ENCODE data around the gene EEF1G. TPM values are rescaled to one million over a fixed set of nuclear protein-coding genes. Genes with fewer than 3 reads are reported as not detected.

The EEF1G gene
- total RNA-seq, 2 experiments from 2014 or later = 1,956 to 1,989 TPM

DNA sequence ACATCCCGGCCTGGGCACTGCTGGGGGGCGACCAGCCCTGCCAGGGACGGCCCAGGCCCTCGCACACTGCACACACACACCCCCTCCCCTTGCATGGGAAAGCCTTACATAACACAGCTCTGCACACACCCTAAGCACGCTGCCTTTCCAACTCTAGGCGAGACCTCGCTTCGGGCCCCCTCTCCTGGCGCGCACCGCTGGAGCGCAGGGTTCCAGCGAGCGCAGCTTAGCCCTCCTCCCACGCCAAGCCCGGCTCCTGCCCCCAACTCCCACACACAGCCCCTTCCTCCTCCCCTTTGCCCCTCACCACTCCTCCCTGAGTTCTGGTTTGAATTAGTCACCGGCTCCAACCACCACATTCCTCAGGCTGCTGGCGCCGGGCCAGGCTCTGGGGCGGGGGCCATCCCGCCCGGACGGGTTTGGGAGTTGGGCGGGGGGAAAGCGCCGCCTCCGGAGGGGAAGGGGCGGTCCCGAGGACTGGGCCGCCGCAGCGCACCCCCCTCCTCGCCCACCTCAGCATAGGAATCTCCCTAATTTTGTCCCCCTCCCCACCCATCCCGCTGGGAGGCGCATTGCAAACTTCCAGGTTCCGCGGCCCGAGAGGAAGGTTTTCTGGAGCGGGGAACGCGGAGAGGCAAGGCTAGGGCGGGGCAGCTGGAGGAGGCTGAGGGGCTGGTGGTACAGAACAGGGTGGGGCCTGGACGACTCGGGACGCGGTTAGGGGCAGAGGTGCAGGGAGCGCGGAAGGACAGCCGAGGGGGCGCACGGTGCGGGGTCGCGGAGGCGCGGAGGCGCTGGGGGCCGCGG, 28.1 kb downstream of the EEF1G start:
- POLR2A ChIA-PET = interaction anchor here (0.6 to 9.6 kb wide), 8 partner anchors 10 to 295 kb away, joined by 3 to 188 read pairs (median 6); partner anchors contain the start of genes EEF1G and HNRNPUL2
- no peaks in the 10 kb centered on the region for H3K36me3 Mint-ChIP-seq
- H3K27me3 Mint-ChIP-seq = no peaks in the 10 kb centered on the region
- CTCF ChIA-PET = interaction anchor here (5.9 to 14.6 kb wide), 3 partner anchors 13 to 151 kb away, joined by 48 to 272 read pairs (median 172); no protein-coding TSS in a partner anchor
- peak overlapping the region; percentile 93 for H3K4me3 Mint-ChIP-seq
- peak overlapping the region; percentile 83 for H3K27ac Mint-ChIP-seq
- peaks cover 64% of the 10 kb centered on the region for H3K4me1 Mint-ChIP-seq (ENCODE audit: low read depth)
- intact Hi-C loops (cut with micrococcal nuclease) = loop anchor here (1.0 kb wide), 1 partner anchor 10 kb away; no protein-coding TSS in a partner anchor
- no peaks in the 10 kb centered on the region for H3K9me3 Mint-ChIP-seq
- DNase-seq = peak; percentile 79

DNA sequence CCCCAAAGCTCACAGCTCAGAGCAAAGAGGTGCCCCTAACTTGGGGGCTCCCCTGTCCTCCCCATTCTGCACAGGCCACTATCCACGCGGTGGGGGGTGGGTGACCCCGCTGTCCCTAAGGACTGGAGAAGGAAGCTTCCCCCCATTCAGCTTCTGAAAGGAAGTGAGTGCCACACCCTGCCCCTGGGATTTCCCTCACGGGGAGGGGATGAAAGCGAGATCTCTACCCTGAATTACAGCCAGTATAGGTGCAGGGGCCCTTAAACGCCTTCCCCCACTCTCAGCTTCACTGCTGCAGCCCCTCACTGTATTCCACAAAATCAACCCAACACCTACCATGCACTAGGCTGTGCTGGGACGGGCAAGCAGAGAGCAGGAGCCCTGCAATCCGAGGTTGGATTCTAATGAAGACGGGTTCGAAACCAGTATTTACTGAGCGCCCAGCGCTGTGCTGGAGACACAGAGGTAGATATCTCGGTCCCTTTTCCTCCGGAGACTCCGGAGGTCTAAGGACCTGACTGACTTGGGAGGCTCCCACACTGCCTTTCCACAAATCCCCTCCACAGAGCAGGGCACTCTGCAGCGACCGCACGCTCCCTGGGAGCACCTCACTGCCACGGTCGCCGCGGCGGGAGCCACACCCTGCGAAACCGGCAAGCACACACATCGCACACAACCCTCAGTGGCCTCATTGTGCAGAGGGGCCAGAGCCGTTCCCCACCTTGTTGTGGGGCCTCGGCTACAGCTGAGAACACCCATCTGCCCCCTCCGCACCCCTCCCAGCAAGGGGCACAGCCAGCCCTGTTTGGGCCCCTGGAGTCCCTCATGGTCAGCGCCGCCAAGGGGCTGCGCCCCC, 28.9 kb downstream of the EEF1G start:
- H3K27ac Mint-ChIP-seq = peak overlapping the region; percentile 83
- H3K27me3 Mint-ChIP-seq = no peaks in the 10 kb centered on the region
- peak overlapping the region; percentile 93 for H3K4me3 Mint-ChIP-seq
- POLR2A ChIA-PET = interaction anchor here (0.6 to 9.6 kb wide), 12 partner anchors 10 to 296 kb away, joined by 3 to 188 read pairs (median 4); partner anchors contain the start of genes C11orf98, CSKMT, EEF1G and HNRNPUL2
- intact Hi-C loops (cut with micrococcal nuclease) = loop anchor here (5.0 kb wide), 1 partner anchor 48 kb away; no protein-coding TSS in a partner anchor
- peak; percentile 52 for DNase-seq
- CTCF ChIA-PET = interaction anchor here (0.6 to 14.6 kb wide), 9 partner anchors 8 to 155 kb away, joined by 3 to 272 read pairs (median 21); partner anchors contain the start of genes EEF1G and TUT1
- no peaks in the 10 kb centered on the region for H3K9me3 Mint-ChIP-seq
- peaks cover 66% of the 10 kb centered on the region for H3K4me1 Mint-ChIP-seq (ENCODE audit: low read depth)
- no peaks in the 10 kb centered on the region for H3K36me3 Mint-ChIP-seq

- peak overlapping the region; percentile 93 for H3K4me3 Mint-ChIP-seq
- CTCF ChIA-PET = interaction anchor here (0.8 to 14.6 kb wide), 25 partner anchors 9 to 204 kb away, joined by 3 to 272 read pairs (median 6); partner anchors contain the start of genes EEF1G, LRRN4CL and TUT1
- peak; percentile 25 for DNase-seq
- H3K27ac Mint-ChIP-seq = peak overlapping the region; percentile 83
- H3K9me3 Mint-ChIP-seq = no peaks in the 10 kb centered on the region
- no peaks in the 10 kb centered on the region for H3K27me3 Mint-ChIP-seq
- H3K36me3 Mint-ChIP-seq = no peaks in the 10 kb centered on the region
- POLR2A ChIA-PET = interaction anchor here (0.7 to 9.6 kb wide), 17 partner anchors 9 to 298 kb away, joined by 3 to 188 read pairs (median 6); partner anchors contain the start of genes C11orf98, CSKMT, EEF1G and GANAB
- intact Hi-C loops (cut with micrococcal nuclease) = loop anchor here (1.0 to 5.0 kb wide), 4 partner anchors 7 to 117 kb away; no protein-coding TSS in a partner anchor
- peaks cover 72% of the 10 kb centered on the region for H3K4me1 Mint-ChIP-seq (ENCODE audit: low read depth)
Measured at GRCh38 chr11:62543680-62544444, 29.8 kb downstream of the EEF1G start.

- CTCF ChIA-PET = interaction anchor here (0.6 to 14.6 kb wide), 51 partner anchors 9 to 243 kb away, joined by 3 to 272 read pairs (median 4); partner anchors contain the start of genes C11orf98, CSKMT, EEF1G and LRRN4CL
- Mint-ChIP-seq H3K27me3 (no peaks in the 10 kb centered on the region), H3K9me3 (no peaks in the 10 kb centered on the region), H3K4me3 (peak overlapping the region; percentile 93), H3K27ac (peak overlapping the region; percentile 83), H3K4me1 (ENCODE audit: low read depth) (peaks cover 75% of the 10 kb centered on the region), H3K36me3 (no peaks in the 10 kb centered on the region)
- peak; percentile 88 for DNase-seq
- POLR2A ChIA-PET = interaction anchor here (0.5 to 9.6 kb wide), 13 partner anchors 9 to 298 kb away, joined by 3 to 188 read pairs (median 5); partner anchors contain the start of genes C11orf98, CSKMT, GANAB and TUT1
- intact Hi-C loops (cut with micrococcal nuclease) = loop anchor here (1.0 to 5.0 kb wide), 4 partner anchors 8 to 116 kb away; no protein-coding TSS in a partner anchor
Measured at GRCh38 chr11:62542750-62543567, 30.7 kb downstream of the EEF1G start.

DNA sequence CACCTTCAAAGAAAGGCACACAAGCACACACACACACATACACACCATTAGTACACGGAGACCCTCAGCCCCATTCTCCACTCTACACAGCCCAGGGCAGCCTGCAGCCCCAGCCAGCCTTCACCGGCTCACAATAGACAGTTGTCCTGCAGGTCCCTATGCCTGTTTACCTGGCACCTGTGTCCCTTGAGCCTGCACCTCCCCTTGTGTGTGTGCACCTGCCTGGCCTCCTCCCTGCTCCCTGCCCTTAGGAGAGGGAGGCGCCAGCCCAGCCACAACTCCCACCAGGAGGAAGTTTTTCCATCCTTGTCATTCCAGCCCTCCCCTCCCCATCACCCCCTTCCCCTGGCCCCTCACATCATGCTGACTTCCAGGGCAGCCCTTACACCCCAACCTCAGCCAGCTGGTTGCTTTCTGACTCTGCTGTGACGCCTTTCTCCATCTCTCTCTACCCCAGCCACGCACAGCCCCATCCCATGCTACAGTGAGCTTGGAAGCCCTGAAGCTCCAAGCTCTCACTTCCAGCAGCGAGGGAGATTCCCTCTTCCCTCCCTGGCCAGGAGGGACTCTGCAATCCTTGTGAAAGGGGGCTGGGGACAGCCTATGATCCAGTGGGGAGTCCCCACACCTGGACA, 31.5 kb downstream of the EEF1G start:
- ChIA-PET POLR2A (interaction anchor here (1.4 to 9.6 kb wide), 8 partner anchors 13 to 299 kb away, joined by 3 to 188 read pairs (median 7); partner anchors contain the start of genes GANAB and TUT1), CTCF (interaction anchor here (0.7 to 14.6 kb wide), 38 partner anchors 8 to 212 kb away, joined by 3 to 272 read pairs (median 4); partner anchors contain the start of genes C11orf98, CSKMT, EEF1G and TUT1)
- Mint-ChIP-seq H3K27ac (peak overlapping the region; percentile 83), H3K4me3 (peak overlapping the region; percentile 93), H3K4me1 (ENCODE audit: low read depth) (peaks cover 70% of the 10 kb centered on the region), H3K27me3 (no peaks in the 10 kb centered on the region), H3K36me3 (no peaks in the 10 kb centered on the region), H3K9me3 (no peaks in the 10 kb centered on the region)
- DNase-seq = peak; percentile 60
- intact Hi-C loops (cut with micrococcal nuclease) = loop anchor here (5.0 kb wide), 1 partner anchor 45 kb away; no protein-coding TSS in a partner anchor

- Mint-ChIP-seq H3K4me3 (peak overlapping the region; percentile 93), H3K4me1 (ENCODE audit: low read depth) (peaks cover 68% of the 10 kb centered on the region), H3K27ac (peak overlapping the region; percentile 83), H3K27me3 (no peaks in the 10 kb centered on the region), H3K36me3 (peaks cover 4% of the 10 kb centered on the region), H3K9me3 (no peaks in the 10 kb centered on the region)
- DNase-seq = peak; percentile 79
- intact Hi-C loops (cut with micrococcal nuclease) = loop anchor here (5.0 kb wide), 1 partner anchor 44 kb away; no protein-coding TSS in a partner anchor
- ChIA-PET CTCF (interaction anchor here (1.2 to 14.6 kb wide), 7 partner anchors 12 to 146 kb away, joined by 3 to 272 read pairs (median 48); partner anchors contain the start of genes C11orf98 and CSKMT), POLR2A (interaction anchor here (9.6 kb wide), 1 partner anchor 14 kb away, joined by 188 read pairs; no protein-coding TSS in a partner anchor)
Measured at GRCh38 chr11:62540804-62541701, 32.6 kb downstream of the EEF1G start.

- H3K27ac Mint-ChIP-seq = peak overlapping the region; percentile 84
- H3K9me3 Mint-ChIP-seq = no peaks in the 10 kb centered on the region
- H3K27me3 Mint-ChIP-seq = no peaks in the 10 kb centered on the region
- ChIA-PET POLR2A (interaction anchor here (9.6 kb wide), 1 partner anchor 16 kb away, joined by 188 read pairs; no protein-coding TSS in a partner anchor), CTCF (interaction anchor here (0.6 to 14.6 kb wide), 6 partner anchors 14 to 162 kb away, joined by 4 to 272 read pairs (median 65); no protein-coding TSS in a partner anchor)
- H3K4me1 Mint-ChIP-seq (ENCODE audit: low read depth) = peaks cover 66% of the 10 kb centered on the region
- peak; percentile 85 for DNase-seq
- intact Hi-C loops (cut with micrococcal nuclease) = no loop called here
- H3K4me3 Mint-ChIP-seq = peak overlapping the region; percentile 69
- H3K36me3 Mint-ChIP-seq = peaks cover 9% of the 10 kb centered on the region
Measured at GRCh38 chr11:62539238-62539925, 34.3 kb downstream of the EEF1G start.

DNA sequence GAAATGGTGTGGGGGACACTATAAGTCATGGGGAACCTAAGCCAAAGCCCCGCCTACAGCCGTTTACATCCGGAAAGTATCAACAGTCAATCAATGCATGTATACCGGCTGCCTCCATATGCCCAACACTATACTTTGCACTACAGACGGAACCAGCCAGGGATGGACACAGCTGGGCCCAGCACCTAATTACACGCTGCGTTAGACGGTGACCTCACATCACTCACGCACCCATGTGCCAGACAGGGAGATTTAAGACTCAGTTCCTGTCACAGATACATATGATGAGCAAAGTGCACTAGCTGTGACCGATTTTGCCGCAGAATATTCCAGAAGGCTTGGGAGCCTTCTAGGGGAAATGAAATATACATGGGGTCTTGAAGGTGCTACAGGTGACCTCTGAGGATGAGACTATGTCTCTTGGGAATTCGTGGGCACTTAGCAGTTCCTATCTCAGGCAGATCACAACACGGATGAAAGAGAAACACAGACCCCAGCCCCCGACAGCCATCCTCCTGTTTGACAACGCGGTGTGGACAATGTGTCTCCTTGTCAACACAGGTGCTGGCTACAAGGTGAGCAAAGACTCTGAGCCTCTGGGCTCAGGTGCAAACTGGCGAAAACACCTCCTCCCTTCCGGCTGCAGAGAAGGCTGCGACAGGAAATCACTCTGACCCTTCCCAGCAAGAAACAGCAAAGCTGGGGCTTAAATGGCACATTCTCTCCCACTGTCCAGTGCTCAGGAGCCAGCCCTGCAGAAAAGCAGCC, 35.0 kb downstream of the EEF1G start:
- CTCF ChIA-PET = interaction anchor here (0.6 to 14.6 kb wide), 6 partner anchors 14 to 163 kb away, joined by 4 to 272 read pairs (median 65); no protein-coding TSS in a partner anchor
- H3K4me3 Mint-ChIP-seq = peak overlapping the region; percentile 69
- H3K4me1 Mint-ChIP-seq (ENCODE audit: low read depth) = peaks cover 59% of the 10 kb centered on the region
- POLR2A ChIA-PET = interaction anchor here (9.6 kb wide), 1 partner anchor 17 kb away, joined by 188 read pairs; no protein-coding TSS in a partner anchor
- H3K9me3 Mint-ChIP-seq = no peaks in the 10 kb centered on the region
- peak; percentile 13 for DNase-seq
- no peaks in the 10 kb centered on the region for H3K27me3 Mint-ChIP-seq
- peak overlapping the region; percentile 84 for H3K27ac Mint-ChIP-seq
- H3K36me3 Mint-ChIP-seq = peaks cover 13% of the 10 kb centered on the region
- intact Hi-C loops (cut with micrococcal nuclease) = no loop called here
